Hypothalamus (tissue), 51 donors: ENCODE measurements around the gene TFDP2.
"Not testable (repeated sequence)": the region's sequence is repeated elsewhere in the genome, so short reads cannot be mapped to it uniquely, and the experiment has no call there.

Experiments
- DNase-seq, 51 donors: peaks; one replicate each; lab custom pipeline; 2025; lab: John Stamatoyannopoulos, UW

The TFDP2 gene

GRCh38 chr3:141974777-141975176 lies 174.6 kb downstream of the TFDP2 start:
- not testable (repeated sequence) for DNase-seq

- no peak for DNase-seq
Measured at GRCh38 chr3:141972399-141972798, 176.9 kb downstream of the TFDP2 start.

GRCh38 chr3:141971571-141971970 lies 177.8 kb downstream of the TFDP2 start:
- DNase-seq = no peak

- DNase-seq = no peak
Measured at GRCh38 chr3:141969711-141970110, 179.6 kb downstream of the TFDP2 start.

- DNase-seq = no peak
Measured at GRCh38 chr3:141965471-141965870, 183.9 kb downstream of the TFDP2 start.

- no peak for DNase-seq
Measured at GRCh38 chr3:141963301-141963700, 186.0 kb downstream of the TFDP2 start.

GRCh38 chr3:141960731-141961130 lies 188.6 kb downstream of the TFDP2 start:
- no peak for DNase-seq

GRCh38 chr3:141959589-141960554 lies 189.5 kb downstream of the TFDP2 start:
- no peak for DNase-seq

- DNase-seq = no peak
Measured at GRCh38 chr3:141955175-141955574, 194.2 kb downstream of the TFDP2 start.

- no peak for DNase-seq
Measured at GRCh38 chr3:141952611-141953010, 196.7 kb downstream of the TFDP2 start.

GRCh38 chr3:141950572-141951493 lies 198.5 kb downstream of the TFDP2 start:
- no peak for DNase-seq

- no peak for DNase-seq
Measured at GRCh38 chr3:141949972-141950371, 199.4 kb downstream of the TFDP2 start.

- no peak for DNase-seq
Measured at GRCh38 chr3:141949399-141949798, 199.9 kb downstream of the TFDP2 start.

- no peak for DNase-seq
Measured at GRCh38 chr3:141945726-141946485, 203.4 kb downstream of the TFDP2 start.

GRCh38 chr3:141942006-141942405 lies 207.3 kb downstream of the TFDP2 start:
- DNase-seq = no peak

- DNase-seq = no peak
Measured at GRCh38 chr3:141941093-141941492, 208.3 kb downstream of the TFDP2 start.

- peak in 27 of 51 donors; percentile 3 to 53 (median 21) for DNase-seq
Measured at GRCh38 chr3:141940194-141940776, 209.1 kb downstream of the TFDP2 start.

GRCh38 chr3:141939759-141940158 lies 209.6 kb downstream of the TFDP2 start:
- DNase-seq = no peak

GRCh38 chr3:141938011-141938500 lies 211.3 kb downstream of the TFDP2 start:
- no peak for DNase-seq

- DNase-seq = no peak
Measured at GRCh38 chr3:141934354-141934753, 215.0 kb downstream of the TFDP2 start.
